ENCODE measurements around the gene ZNRF3. TPM values are rescaled to one million over a fixed set of nuclear protein-coding genes. Genes with fewer than 3 reads are reported as not detected.

The ZNRF3 gene
- total RNA-seq, 1 donor from 2014 or later, result 23.1 TPM

DNA sequence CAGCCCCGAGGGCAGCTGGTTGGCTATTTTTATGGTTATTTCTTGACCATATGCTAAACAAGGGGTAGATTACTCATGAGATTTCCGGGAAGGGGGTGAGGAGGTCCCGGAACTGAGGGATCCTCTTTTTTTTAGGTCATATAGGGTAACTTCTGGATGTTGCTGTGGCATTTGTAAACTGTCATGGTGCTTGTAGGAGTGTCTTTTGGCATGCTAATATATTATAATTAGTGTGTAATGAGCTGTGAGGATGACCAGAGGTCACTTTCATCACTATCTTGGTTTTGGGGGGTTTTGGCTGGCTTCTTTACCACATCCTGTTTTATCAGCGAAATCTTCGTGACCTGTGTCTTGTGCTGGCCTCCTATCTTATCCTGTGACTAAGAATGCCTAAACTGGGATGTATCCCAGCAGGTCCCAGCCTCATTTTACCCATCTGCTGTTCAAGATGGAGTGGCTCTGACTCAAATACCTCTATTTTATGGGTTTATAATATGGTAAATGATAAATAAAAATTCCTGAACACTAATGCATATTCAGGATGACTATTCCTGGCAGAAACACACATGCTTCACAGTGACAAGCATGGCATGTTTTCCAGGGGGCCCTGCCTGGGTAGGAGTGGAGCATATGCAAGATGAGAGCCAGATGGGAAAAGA, 200.7 kb downstream of the ZNRF3 start:
- TF ChIP-seq, protein P1, sequence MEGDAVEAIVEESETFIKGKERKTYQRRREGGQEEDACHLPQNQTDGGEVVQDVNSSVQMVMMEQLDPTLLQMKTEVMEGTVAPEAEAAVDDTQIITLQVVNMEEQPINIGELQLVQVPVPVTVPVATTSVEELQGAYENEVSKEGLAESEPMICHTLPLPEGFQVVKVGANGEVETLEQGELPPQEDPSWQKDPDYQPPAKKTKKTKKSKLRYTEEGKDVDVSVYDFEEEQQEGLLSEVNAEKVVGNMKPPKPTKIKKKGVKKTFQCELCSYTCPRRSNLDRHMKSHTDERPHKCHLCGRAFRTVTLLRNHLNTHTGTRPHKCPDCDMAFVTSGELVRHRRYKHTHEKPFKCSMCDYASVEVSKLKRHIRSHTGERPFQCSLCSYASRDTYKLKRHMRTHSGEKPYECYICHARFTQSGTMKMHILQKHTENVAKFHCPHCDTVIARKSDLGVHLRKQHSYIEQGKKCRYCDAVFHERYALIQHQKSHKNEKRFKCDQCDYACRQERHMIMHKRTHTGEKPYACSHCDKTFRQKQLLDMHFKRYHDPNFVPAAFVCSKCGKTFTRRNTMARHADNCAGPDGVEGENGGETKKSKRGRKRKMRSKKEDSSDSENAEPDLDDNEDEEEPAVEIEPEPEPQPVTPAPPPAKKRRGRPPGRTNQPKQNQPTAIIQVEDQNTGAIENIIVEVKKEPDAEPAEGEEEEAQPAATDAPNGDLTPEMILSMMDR (conservative IDR thresholded peaks at IDR 0.05), result no peak
- H3K36me3 Mint-ChIP-seq, result peaks cover under 1% of the 10 kb centered on the region
- H3K4me3 Mint-ChIP-seq, result no peak overlapping the region
- no peak overlapping the region for H3K27ac Mint-ChIP-seq
- no peaks in the 10 kb centered on the region for H3K9me3 Mint-ChIP-seq
- no peaks in the 10 kb centered on the region for H3K27me3 Mint-ChIP-seq
- H3K4me1 Mint-ChIP-seq (ENCODE audit: unreplicated experiment), result peaks cover 23% of the 10 kb centered on the region
- DNase-seq (ENCODE audit: extremely low spot score, unreplicated experiment), result no peak

DNA sequence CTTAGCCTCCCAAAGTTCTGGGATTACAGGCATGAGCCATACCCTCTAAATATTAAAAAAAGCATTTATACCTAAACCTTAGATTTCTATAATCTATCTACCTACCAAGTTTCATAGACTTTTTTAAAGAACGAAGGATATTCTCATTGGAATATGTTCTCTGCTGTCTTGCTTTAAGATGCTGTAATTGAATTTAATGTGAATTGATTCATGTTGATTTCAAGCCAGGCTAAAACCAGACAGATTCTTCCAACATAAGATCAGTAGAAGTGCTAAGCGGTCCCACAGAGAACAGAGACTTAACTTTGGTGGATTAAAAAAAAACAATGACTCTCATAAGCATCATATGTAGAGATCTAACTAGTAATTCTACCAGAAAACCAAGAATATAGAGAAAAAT, 203.6 kb downstream of the ZNRF3 start:
- TF ChIP-seq, protein P1 (conservative IDR thresholded peaks at IDR 0.05), result no peak
- H3K27me3 Mint-ChIP-seq, result no peaks in the 10 kb centered on the region
- no peak overlapping the region for H3K4me3 Mint-ChIP-seq
- no peaks in the 10 kb centered on the region for H3K9me3 Mint-ChIP-seq
- no peak for DNase-seq (ENCODE audit: extremely low spot score, unreplicated experiment)
- peaks cover 3% of the 10 kb centered on the region for H3K36me3 Mint-ChIP-seq
- H3K4me1 Mint-ChIP-seq (ENCODE audit: unreplicated experiment), result peaks cover 23% of the 10 kb centered on the region
- H3K27ac Mint-ChIP-seq, result no peak overlapping the region

DNA sequence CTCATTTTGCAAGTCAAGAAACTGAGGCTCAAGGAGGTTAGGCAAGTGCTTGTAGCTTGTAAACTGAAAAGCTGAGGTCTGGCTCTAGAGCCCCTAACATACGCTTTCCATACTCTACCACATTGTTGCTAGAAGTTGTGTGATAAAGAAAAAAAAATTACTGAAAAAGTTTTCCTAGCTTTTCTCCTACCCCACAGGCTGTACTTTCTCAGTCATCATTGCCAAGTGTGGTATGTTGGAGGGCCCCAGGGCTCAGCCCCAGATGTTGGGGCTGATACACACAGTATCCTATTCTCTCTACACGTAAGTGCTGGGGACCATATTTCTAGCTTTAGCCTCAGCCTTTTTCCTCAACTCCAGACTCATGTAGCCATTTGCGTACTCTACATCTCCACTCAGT, 205.4 kb downstream of the ZNRF3 start:
- H3K36me3 Mint-ChIP-seq, result peaks cover 4% of the 10 kb centered on the region
- H3K4me1 Mint-ChIP-seq (ENCODE audit: unreplicated experiment), result peaks cover 35% of the 10 kb centered on the region
- H3K4me3 Mint-ChIP-seq, result no peak overlapping the region
- TF ChIP-seq, protein P1 (conservative IDR thresholded peaks at IDR 0.05), result no peak
- no peaks in the 10 kb centered on the region for H3K27me3 Mint-ChIP-seq
- H3K9me3 Mint-ChIP-seq, result no peaks in the 10 kb centered on the region
- no peak for DNase-seq (ENCODE audit: extremely low spot score, unreplicated experiment)
- H3K27ac Mint-ChIP-seq, result no peak overlapping the region

DNA sequence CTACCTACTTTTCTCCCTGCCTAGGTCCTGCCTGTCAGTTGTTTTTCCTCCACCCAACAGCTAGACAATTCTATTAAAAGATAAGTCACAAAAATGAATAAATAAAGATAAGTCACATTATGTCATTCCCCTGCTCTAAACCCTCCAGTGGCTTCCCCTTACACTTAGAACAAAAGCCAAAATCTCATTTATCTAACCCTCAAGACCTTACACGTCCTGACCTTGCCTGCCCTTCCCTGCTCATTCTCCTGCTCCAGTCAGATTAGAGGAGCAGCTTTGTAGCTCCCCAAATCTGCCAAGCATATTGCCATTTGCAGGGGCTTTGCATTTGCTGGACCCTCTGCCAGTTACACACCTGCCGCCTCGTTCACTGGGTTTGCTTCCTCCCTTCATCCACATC, 206.1 kb downstream of the ZNRF3 start:
- Mint-ChIP-seq H3K27me3 (no peaks in the 10 kb centered on the region), H3K36me3 (peaks cover 8% of the 10 kb centered on the region), H3K9me3 (no peaks in the 10 kb centered on the region), H3K4me1 (ENCODE audit: unreplicated experiment) (peaks cover 39% of the 10 kb centered on the region), H3K4me3 (no peak overlapping the region), H3K27ac (no peak overlapping the region)
- DNase-seq (ENCODE audit: extremely low spot score, unreplicated experiment), result no peak
- TF ChIP-seq, protein P1 (conservative IDR thresholded peaks at IDR 0.05), result no peak

DNA sequence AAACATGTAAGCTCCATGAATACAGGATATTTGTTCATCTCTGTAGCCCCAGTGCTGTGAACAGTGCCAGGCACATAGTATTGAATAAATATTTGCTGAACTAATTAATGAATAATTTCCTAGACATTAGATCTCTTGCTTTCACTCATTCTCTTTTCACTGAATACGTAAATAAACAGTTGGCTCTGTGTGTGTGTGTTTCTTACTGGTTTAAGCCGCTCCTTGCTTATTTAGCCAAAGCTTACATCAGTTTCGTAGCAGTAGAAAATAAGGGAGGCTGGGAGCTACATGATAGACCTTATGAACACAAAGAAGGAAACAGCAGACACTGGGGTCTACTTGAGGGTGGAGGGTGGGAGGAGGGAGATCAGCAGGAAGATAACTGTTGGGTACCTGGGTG, 206.7 kb downstream of the ZNRF3 start:
- no peak overlapping the region for H3K4me3 Mint-ChIP-seq
- TF ChIP-seq, protein P1 (conservative IDR thresholded peaks at IDR 0.05), result no peak
- H3K9me3 Mint-ChIP-seq, result no peaks in the 10 kb centered on the region
- H3K27me3 Mint-ChIP-seq, result no peaks in the 10 kb centered on the region
- no peak overlapping the region for H3K27ac Mint-ChIP-seq
- peaks cover 8% of the 10 kb centered on the region for H3K36me3 Mint-ChIP-seq
- H3K4me1 Mint-ChIP-seq (ENCODE audit: unreplicated experiment), result peaks cover 39% of the 10 kb centered on the region
- no peak for DNase-seq (ENCODE audit: extremely low spot score, unreplicated experiment)
